NOMO-1 treated with dmso at 0.1 percent for 144 hours (cell line): ENCODE measurements around the gene MLYCD.
"Not testable (repeated sequence)": the region's sequence is repeated elsewhere in the genome, so short reads cannot be mapped to it uniquely, and the experiment has no call there.

Source experiments
- DNase-seq: peaks from one replicate; lab custom pipeline; 2025; ENCODE audit not compliant: unreplicated experiment; lab: John Stamatoyannopoulos, UW

MLYCD gene

DNA sequence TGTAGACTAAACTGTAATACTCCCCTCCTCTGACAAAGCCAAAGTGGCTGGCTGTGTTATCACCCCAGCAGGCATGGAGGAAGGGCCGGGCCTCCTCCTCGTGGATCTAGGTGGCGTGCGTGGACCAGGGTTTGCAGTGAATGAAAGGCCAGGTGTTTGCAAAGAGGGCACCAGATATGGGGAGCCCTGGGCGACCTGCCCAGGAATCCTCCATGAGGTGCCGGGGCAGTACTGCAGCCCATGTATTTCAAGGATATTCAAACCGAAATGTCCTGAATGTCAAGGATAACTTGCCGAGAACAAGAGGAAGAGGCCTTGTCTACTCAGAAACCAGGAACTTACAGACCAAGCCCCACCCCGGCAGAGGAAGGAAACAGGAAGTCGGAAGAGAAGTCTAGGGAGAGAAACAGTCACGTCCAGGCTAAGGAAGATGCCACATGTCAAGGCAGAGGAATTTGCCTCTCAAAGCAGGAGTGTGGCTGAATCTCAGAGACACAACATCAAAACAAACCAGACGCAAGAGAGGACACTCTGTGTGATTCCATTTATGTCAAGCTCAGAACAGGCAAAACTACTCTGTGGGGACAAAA is 40.4 kb downstream of the MLYCD start:
- peak; percentile 66 for DNase-seq

DNA sequence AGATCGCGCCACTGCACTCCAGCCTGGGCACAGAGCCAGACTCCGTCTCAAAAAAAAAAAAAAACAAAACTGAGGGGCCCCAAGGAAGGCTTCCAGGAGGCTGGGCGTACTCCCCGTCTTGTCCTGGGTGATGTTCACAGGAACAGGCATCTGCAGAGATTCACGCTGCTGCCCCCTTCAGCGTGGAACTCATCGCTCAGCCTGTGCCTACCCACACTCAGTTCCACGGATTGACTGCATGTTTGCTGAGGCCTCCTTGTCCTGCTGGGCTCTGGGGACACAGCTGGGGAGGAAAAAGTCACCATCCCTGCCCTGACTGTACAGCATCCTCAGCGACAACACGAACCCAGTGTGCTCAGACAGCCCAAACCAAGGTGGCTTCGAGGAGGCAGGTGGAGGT is 41.2 kb downstream of the MLYCD start:
- no peak for DNase-seq

DNA sequence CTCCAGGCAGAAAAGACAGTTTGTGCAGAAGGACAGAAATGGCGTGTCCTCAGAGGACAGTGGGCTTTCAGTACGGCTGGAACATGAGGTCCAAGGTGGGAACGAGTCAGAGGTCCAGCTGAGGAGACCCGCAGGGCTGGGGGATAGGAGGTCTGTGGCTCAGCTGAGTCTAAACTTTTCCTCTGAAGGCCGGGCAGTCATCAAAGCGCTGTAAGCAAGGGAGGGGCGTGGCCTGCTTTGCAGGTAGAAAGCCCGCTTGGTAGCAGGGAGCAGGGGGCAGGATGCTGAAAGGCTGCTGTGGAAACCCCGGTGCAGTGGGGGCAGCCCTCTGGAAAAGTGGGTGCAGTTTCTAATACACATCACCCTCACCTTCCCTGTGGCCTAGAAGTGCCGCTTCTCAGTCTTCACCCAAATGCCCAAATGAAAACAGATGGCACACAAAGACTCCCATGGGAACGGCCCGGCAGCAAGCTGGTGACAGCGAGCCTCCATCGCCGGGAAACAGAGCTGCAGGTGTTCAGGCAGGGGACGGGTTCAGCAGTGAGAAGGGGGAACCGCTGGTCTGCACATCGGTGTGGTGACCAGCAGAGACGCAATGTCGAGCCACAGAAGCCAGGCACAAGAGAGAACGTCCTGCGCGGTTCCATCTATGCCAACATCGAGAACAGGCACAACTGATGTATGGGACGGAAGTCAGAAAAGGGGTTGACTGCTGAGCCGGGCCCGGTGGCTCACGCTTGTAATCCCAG is 41.9 kb downstream of the MLYCD start:
- DNase-seq, result no peak

DNA sequence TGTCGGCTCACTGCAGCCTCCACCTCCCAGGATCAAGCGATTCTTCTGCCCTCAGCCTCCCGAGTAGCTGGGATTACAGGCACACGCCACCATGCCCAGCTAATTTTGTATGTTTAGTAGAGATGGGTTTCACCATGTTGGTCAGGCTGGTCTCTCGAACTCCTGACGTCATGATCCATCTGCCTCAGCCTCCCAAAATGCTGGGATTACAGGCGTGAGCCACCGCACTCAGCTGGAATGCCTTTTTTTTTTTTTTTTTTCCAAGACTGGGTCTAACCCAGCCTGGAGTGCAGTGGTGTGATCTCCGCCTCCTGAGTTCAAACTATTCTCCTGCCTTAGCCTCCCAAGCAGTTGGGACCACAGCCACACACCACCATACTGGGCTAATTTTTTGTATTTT is 42.6 kb downstream of the MLYCD start:
- DNase-seq, result not testable (repeated sequence)

DNA sequence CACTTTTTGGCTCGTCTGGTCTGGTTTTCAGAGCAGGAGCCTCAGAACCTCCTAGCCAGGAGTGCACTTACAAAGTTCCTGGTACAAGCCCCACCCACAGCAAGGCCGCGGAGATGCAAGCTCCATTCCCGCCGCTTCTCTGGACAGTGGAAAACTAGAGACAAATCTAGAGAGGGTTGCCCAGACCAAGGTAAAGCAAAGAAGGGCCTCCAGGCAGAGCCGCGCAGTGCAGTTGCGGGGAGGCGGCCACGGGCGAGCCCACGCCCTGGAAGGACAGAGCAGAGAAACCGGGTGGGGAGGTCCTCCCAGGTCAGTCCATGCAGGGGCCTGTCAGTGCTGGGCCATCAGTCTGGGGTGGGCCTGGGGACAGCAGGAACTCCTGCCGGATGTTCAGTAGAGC is 43.2 kb downstream of the MLYCD start:
- no peak for DNase-seq

DNA sequence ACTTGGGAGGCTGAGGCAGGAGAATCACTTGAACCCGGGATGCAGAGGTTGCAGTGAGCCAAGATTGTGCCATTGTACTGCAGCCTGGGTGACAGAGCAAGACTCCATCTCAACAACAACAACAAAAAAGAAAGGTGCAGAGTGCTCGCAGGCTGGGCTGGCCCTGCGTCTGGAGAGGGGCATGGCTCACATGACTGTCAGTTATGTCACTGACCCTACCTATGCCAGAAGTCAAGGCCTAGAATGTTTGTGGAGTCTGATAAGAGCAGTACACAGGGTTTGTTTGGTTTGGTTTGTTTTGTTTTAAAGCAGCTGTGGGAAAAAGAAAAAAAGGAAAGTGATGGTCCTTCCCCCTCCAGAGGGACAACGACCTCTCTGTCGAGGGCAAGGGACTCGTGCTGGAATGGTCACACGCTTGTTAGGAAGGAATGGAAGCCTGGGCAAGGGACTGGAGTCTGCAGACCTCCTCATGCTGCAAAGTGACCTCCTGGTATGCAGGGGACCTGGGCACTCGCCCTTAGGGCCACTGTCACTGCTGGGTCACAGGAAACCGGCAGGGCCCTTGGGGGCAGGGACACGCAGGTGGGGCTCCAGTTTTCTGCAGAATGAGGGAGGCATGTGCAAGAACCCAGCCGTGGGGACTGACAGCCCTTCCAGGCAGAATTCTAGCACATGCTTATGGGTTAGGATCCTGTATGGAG is 44.0 kb downstream of the MLYCD start:
- DNase-seq, result no peak

DNA sequence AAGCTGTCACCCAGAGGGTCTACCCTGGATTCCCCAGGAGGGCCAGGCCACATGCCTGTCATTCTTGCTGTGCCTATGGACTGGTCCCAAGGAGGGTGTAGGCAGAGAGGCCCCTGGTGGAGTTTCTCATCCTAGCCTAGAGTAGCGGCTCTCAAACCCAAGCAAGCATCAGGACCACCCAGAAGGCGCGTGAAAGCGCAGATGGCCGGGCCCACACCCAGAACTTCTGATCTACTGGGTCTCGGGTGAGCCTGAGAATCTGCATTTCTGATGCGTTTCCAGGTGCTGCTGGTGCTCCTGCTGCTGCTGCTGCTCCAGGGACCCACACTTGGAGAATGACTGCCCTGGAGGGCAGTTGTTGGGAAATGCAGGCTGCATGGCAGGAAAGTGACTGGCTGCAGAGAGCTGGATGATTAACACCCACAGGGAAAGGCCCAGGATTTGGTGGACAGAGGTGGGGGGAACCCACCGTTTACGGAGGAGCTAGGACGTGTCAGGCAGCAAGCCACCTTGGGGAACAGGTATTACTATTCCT is 44.7 kb downstream of the MLYCD start:
- DNase-seq, result no peak

DNA sequence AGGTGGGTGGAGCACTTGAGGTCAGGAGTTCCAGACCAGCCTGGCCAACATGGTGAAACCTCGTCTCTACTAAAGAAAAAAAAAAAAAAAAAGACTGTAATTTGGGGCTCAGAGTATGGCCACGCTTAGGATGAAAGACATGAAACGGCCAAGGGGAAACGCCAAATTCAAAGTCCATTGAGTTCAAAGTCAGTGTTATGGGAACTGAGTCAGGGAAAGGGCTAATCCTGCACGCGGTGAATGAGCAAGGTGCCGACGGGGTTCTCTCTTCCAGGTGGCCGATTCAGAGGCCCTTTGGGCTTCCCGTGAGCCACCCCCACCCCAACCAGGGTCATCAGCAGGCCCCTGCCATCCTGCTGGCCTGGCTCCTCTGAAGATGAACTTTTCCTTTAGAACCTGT is 46.7 kb downstream of the MLYCD start:
- DNase-seq, result no peak

DNA sequence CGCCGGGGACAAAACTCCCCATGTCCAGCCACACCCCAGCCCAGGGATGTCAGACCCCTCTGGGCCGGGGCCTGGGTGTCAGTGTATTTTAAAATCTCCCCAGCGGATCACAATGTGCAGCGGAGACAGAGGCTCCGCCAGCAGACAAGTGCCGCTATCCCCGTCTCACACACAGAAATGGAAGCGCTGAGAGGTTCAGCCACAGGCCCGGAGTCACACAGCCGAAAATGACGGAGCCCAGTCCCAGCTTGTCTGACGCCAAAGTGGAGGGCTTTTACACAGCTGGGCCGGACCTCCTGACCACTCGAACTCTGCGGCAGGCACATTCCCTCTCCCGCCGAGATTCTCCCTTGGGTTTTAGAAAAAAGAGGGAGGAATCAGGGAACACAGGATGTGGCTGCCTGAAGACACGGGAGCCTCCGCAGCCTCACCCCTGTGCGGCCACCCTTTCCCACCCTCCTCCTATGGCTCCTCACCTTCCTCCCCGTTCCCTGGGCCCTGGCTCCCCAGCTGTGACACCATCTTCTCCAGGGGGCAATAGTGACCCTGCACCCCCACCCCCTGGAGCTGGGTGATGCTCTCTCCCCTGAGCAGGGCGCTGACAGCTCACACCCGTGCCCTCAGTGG is 47.4 kb downstream of the MLYCD start:
- DNase-seq, result no peak

DNA sequence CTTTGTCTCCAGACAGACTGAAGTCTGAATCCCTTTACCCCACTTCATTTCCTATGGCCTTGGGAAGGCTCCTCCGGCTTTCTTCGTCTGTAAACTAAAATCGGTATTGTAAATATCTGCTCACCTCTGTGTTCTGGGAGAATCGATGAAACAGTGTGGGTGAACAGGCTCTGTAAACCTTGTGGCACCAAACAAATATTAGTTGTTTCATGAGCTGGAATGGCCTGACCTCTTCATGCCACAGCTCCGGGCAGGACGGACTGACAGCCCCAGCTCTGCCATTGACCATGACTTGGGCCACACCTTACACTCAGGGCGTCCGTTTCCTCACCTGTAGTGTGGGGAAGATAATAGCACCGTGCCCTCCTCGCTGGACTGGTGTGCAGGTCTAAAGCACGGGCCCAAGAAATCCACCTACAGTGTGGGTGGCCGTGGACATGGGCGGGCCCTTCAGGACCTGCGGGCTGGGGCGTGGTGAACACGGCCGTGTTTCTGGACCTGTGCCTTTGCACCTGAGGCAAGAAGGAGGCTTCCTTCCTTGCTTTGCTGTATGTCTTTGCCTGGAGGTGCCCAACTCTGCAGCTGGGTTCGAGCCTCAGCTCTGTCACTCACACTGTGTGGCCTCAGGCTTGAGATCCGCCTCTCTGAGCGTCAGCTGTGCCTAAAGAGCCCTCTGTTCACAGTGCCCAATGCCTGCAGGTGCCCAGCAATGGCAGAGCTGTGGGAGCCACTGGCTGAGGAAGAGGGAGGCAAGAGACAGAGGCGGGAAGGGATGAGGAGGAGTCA is 48.1 kb downstream of the MLYCD start:
- DNase-seq, result no peak

DNA sequence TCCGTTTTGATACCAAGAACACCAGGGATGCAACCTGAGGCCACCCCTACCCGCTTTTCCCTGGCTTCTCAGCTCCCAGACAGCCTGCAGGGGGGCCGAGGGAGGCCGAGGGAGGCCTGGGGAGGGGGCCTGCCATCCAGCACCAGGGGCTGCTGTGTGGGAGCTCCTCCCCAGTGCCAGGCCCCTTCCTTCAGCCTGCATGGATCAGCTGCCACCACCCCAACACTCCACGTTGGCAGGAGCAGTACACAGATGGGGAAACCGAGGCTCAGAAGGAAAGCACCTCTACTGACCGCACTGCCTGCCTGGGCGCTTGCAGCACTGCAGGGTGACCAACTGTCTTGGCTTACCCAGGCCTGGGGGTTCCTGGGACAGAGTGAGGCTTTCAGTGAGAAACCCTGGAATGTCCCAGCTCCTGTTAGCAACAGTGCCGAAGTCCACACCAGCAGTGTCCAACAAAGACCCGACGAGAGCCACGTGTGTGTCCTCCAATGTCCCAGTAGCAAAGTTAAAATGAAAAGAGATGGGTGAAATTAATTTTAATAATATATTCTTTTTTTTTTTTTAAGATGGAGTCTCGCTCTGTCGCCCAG is 48.8 kb downstream of the MLYCD start:
- DNase-seq, result no peak

DNA sequence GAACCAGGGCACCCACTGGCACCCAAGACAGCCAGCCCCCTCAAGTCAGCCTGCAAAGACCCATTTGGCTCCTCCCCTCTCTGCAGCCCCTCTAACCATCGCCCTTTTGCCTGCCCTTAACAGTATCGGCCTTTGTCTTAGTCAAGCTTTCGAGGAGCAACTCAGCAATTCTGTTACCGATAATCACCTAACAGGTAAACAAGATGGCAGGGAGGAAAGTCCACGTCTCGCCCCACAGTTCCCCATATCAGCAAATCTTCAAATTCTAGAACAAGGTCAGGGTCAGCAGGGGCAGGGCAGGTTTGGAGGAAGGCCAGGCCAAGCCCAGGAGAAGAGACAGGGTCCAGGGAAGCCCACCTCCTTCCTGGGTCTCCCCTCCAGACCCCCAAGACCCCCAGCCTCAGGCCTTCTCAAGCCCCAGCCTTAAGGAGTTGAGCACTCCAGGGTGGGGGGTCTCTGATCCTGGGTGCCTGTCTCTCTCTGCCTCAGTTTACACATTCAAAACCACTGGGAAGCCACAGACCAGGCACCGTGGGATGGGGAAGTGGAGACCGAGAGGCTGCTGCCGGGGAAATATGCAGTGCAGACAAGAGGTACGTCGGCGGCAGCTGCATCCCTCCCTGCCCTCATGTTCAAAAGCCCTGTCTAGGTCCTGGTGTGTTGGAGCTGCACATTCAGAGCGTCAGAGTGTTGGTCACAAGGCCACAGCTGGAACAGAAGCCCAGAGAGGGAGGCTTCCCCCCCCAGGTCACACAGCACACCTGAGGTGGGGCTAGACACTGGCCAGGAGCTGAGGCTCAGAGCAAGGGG is 50.2 kb downstream of the MLYCD start:
- DNase-seq, result no peak

DNA sequence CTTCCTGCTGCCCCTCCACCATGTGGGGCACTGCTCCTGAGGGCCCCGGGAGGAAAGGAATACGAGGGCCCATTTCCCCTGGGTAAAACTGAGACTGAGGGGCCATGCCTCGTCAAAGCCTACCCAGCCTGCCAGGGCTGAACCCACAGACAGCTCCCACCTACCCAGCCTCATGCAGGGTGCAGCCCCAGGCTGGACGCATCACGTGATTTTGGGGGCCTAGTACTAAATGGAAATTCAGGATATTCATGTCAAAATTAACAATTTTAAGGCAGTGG is 50.7 kb downstream of the MLYCD start:
- no peak for DNase-seq

DNA sequence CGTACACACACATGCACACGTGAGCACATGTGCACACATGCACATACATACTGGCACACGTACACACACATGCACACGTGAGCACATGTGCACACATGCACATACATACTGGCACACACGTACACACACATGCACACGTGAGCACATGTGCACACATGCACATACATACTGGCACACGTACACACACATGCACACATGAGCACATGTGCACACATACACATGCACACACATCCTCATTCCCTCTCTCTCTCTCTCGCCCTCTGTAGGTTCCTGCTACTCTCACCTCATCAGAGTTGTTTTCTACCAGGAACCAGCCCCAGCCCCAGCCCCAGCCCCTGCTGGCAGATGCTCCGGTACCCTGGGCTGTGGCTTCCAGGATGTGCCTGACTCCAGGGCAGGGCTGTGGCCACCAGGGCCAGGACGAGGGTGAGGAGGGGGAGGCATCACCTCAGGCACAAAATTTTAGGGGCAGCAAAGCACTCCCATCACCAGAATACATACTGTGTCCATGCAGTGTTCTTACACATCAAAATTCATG is 52.0 kb downstream of the MLYCD start:
- not testable (repeated sequence) for DNase-seq

DNA sequence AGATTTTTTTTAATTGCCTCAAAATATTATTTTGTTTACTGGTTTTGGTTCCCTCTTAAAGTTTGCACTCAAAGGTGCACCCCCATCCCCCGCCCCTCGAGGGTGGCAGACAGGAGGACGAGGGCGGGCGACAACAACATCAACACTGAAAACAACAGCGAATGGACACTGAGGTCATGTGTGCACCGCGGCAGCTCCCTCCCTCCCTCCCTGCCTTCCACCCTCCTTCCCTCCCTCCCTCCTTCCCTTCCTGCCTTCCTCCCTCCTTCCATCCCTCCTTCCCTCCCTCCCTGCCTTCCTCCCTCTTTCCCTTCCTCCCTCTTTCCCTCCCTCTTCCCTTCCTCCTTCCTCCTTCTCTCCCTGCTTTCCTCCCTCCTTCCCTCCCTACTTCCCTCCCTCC is 52.6 kb downstream of the MLYCD start:
- no peak for DNase-seq

DNA sequence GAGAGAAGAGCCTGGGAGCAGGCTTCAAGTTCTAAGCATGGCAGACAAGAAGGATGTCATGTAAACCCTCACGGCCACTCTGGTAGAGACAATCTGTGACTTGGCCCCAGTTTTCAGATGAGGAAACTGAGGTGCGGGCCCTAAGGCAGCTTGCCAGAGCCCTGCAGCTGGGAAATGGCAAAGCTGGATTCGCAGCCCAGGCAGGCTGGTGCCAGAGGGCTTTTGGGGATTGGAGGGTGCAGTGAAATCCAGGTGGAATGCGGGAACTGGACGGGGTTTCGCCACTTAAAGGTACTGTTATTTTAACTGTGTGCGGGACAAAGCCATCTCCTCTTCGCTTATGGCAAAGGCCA is 53.6 kb downstream of the MLYCD start:
- no peak for DNase-seq

DNA sequence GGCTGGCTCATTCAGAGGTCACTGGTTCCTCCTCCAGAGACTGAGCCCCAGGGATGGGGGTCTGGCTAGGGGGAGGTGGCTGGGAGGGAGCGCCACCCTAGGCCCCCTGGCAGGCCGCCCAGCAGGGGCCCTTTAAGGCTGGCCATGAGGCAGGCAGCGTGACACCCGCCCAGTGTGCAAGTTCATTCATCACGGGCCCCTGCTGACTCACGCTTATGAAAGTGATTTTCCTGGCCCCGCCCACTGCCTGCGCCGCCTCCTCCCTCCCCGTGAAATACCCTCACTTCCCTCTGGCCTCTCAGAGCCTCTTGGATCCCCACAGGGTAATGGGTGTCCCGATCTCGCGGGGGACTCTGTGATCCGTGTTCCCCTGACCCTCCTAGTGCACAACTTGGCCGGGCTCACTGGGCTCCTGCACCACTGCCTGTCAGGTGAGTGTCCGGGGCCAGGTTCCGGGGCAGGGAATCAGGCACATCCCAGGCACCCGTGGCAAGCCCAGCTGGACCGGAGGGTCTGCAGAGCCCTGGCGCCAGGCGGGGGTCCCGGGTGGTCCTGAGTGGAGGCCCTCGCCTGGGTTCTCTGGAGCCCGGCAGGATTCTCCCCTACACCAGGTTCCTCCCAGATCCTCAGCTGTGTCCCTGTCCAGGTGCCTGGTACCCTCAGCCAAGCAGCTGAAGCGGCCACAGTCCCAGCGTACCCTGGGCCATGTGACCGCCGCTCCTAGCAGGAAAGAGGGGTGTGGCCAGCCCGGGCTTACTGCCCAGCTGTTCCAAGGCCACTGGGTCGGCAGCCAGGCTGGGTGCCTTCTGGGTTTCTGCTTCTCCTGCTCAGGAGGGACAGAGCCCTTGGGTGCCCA is 54.3 kb downstream of the MLYCD start, which contains the start of gene OSGIN1:
Gene OSGIN1, plus strand, starts transcription at position 301 of the 856 bp plus-strand sequence. CDS start 4,432 bp downstream, outside the sequence.
- peak; percentile 83 for DNase-seq

DNA sequence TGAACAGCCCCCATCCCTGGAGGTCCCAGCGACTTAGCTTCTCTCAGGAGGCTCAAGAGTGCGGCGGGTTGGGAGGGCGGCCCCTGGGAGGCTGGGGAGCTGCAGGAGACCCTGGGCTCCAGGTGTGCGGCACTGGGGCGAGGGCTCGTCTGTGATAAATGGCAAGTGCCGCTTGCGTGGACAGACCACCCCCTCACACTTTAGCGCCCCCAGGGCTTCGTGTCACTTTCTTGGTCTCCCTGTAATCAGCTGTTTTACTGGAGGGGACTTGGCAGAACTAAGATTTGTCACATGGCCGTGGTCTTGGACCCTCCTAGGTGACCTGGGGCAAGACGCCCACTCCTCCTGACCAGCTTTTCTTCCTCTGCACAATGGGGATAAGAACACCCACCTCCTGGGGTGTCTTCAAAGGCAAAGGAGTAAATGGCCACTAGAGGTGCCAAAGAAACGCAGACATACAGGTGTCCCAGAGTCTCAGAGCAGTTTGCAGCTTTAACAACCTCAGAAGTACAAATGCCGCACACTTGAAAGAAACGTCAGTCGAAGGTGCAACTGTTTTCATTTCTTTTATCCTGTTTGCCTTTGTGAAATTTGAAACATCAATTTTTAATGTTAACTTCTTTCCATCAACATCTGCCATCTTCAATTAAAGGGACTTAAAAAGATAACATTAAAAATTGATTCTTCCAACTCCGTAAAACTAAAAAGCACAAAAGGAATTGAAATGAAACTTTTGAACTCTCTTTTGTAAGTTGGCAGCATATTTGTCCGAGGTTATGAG is 55.1 kb downstream of the MLYCD start:
- no peak for DNase-seq
